SJSA1 (cell line): ENCODE measurements around the gene AP4S1. TPM values are rescaled to one million over a fixed set of nuclear protein-coding genes. Genes with fewer than 3 reads are reported as not detected.
A peak's percentile ranks its signal among the peaks of the same experiment; 100 is the strongest.
"Not testable (repeated sequence)": the region's sequence is repeated elsewhere in the genome, so short reads cannot be mapped to it uniquely, and the experiment has no call there.

Experiments
- DNase-seq, 2 experiments: peaks; one replicate each; pipeline ENCODE4 v3.0.0-alpha.2; 2015 to 2020; ENCODE audit warnings: low spot score in 2 of 2, low read depth in 1 of 2
- H3K27ac ChIP-seq: fragments of 250-450 bp; sonication (Bioruptor Pico); 2 replicates; pipeline ENCODE4 v1.5.1; 2020; ENCODE audit warnings: mild to moderate bottlenecking, moderate library complexity
- H3K27me3 ChIP-seq: fragments of 250-450 bp; sonication (Bioruptor Pico); replicated peaks from 2 replicates; pipeline ENCODE4 v1.5.1; 2020; ENCODE audit warnings: mild to moderate bottlenecking, moderate library complexity
- H3K36me3 ChIP-seq: fragments of 250-450 bp; sonication (Bioruptor Pico); 2 replicates; pipeline ENCODE4 v1.5.1; 2020; ENCODE audit warnings: mild to moderate bottlenecking
- H3K4me1 ChIP-seq: fragments of 250-450 bp; sonication (Bioruptor Pico); replicated peaks from 2 replicates; pipeline ENCODE4 v1.6.1; 2021; ENCODE audit warnings: mild to moderate bottlenecking
- H3K4me3 ChIP-seq: fragments of 250-450 bp; sonication (Bioruptor Pico); 2 replicates; pipeline ENCODE4 v1.5.1; 2020; ENCODE audit warnings: mild to moderate bottlenecking
- H3K9me3 ChIP-seq: fragments of 250-450 bp; sonication (Bioruptor Pico); replicated peaks from 2 replicates; pipeline ENCODE4 v1.5.1; 2020; ENCODE audit warnings: mild to moderate bottlenecking
- total RNA-seq: library from RNA; depleted of rRNA; stranded (reverse); fragments of >200 nt; shearing (Covaris generic); gene quantifications from 2 replicates; pipeline ENCODE4 v1.2.3, GENCODE V29; 2014

Gene AP4S1
- total RNA-seq, 1 experiment from 2014 or later, result 9.3 TPM

GRCh38 chr14:31062908-31063307 lies 37.5 kb downstream of the AP4S1 start:
- H3K9me3 ChIP-seq, H3K4me3 ChIP-seq, H3K4me1 ChIP-seq, H3K36me3 ChIP-seq, H3K27ac ChIP-seq, DNase-seq, H3K27me3 ChIP-seq: not testable (repeated sequence)

GRCh38 chr14:31068235-31068634 lies 42.8 kb downstream of the AP4S1 start:
- Histone ChIP-seq H3K4me3 (no peak overlapping the region), H3K36me3 (no peaks in the 10 kb centered on the region), H3K9me3 (no peaks in the 10 kb centered on the region), H3K4me1 (peaks cover 24% of the 10 kb centered on the region), H3K27me3 (no peaks in the 10 kb centered on the region), H3K27ac (no peak overlapping the region)
- DNase-seq, result no peak

GRCh38 chr14:31069343-31069742 lies 43.9 kb downstream of the AP4S1 start:
- DNase-seq, result no peak

GRCh38 chr14:31070431-31070830 lies 45.0 kb downstream of the AP4S1 start:
- H3K27ac ChIP-seq, result peak overlapping the region; percentile 78
- no peaks in the 10 kb centered on the region for H3K27me3 ChIP-seq

More at GRCh38 chr14:31069343-31069742, 43.9 kb downstream of the AP4S1 start:
- Histone ChIP-seq H3K9me3 (no peaks in the 10 kb centered on the region), H3K27me3 (no peaks in the 10 kb centered on the region), H3K4me3 (no peak overlapping the region), H3K27ac (no peak overlapping the region), H3K4me1 (peaks cover 24% of the 10 kb centered on the region), H3K36me3 (no peaks in the 10 kb centered on the region)

GRCh38 chr14:31071151-31071550 lies 45.7 kb downstream of the AP4S1 start:
- H3K27ac ChIP-seq, result peak overlapping the region; percentile 78

More at GRCh38 chr14:31070431-31070830, 45.0 kb downstream of the AP4S1 start:
- peaks cover 24% of the 10 kb centered on the region for H3K4me1 ChIP-seq
- no peaks in the 10 kb centered on the region for H3K9me3 ChIP-seq
- no peaks in the 10 kb centered on the region for H3K36me3 ChIP-seq
- no peak overlapping the region for H3K4me3 ChIP-seq
- peak; percentile 69 to 74 for DNase-seq

GRCh38 chr14:31075144-31075543 lies 49.7 kb downstream of the AP4S1 start:
- H3K36me3 ChIP-seq, result no peaks in the 10 kb centered on the region
- H3K27me3 ChIP-seq, result no peaks in the 10 kb centered on the region
- peaks cover 10% of the 10 kb centered on the region for H3K4me1 ChIP-seq
- H3K27ac ChIP-seq, result no peak overlapping the region
- H3K9me3 ChIP-seq, result no peaks in the 10 kb centered on the region
- DNase-seq, result no peak
- H3K4me3 ChIP-seq, result no peak overlapping the region

More at GRCh38 chr14:31071151-31071550, 45.7 kb downstream of the AP4S1 start:
- DNase-seq, result no peak
- Histone ChIP-seq H3K36me3 (no peaks in the 10 kb centered on the region), H3K4me1 (peaks cover 24% of the 10 kb centered on the region), H3K9me3 (no peaks in the 10 kb centered on the region), H3K27me3 (no peaks in the 10 kb centered on the region), H3K4me3 (no peak overlapping the region)

GRCh38 chr14:31078766-31079165 lies 53.3 kb downstream of the AP4S1 start:
- Histone ChIP-seq H3K9me3 (no peaks in the 10 kb centered on the region), H3K4me3 (no peak overlapping the region), H3K4me1 (no peaks in the 10 kb centered on the region), H3K27me3 (no peaks in the 10 kb centered on the region), H3K36me3 (no peaks in the 10 kb centered on the region), H3K27ac (no peak overlapping the region)
- no peak for DNase-seq

GRCh38 chr14:31080056-31080455 lies 54.6 kb downstream of the AP4S1 start:
- Histone ChIP-seq H3K4me1 (no peaks in the 10 kb centered on the region), H3K27me3 (no peaks in the 10 kb centered on the region), H3K4me3 (no peak overlapping the region), H3K9me3 (no peaks in the 10 kb centered on the region), H3K36me3 (no peaks in the 10 kb centered on the region), H3K27ac (no peak overlapping the region)
- no peak for DNase-seq

GRCh38 chr14:31080484-31080883 lies 55.0 kb downstream of the AP4S1 start:
- Histone ChIP-seq H3K9me3 (no peaks in the 10 kb centered on the region), H3K27me3 (no peaks in the 10 kb centered on the region), H3K4me1 (no peaks in the 10 kb centered on the region), H3K36me3 (no peaks in the 10 kb centered on the region), H3K4me3 (no peak overlapping the region), H3K27ac (no peak overlapping the region)
- DNase-seq, result no peak

- Histone ChIP-seq H3K27me3 (no peaks in the 10 kb centered on the region), H3K4me1 (no peaks in the 10 kb centered on the region), H3K4me3 (no peak overlapping the region), H3K36me3 (no peaks in the 10 kb centered on the region), H3K9me3 (no peaks in the 10 kb centered on the region), H3K27ac (no peak overlapping the region)
- no peak for DNase-seq
Measured at GRCh38 chr14:31083781-31084180, 58.3 kb downstream of the AP4S1 start.

- H3K27me3 ChIP-seq, result no peaks in the 10 kb centered on the region
- H3K4me3 ChIP-seq, result no peak overlapping the region
- no peak overlapping the region for H3K27ac ChIP-seq
- no peaks in the 10 kb centered on the region for H3K4me1 ChIP-seq
- H3K36me3 ChIP-seq, result no peaks in the 10 kb centered on the region
- DNase-seq, result no peak
- no peaks in the 10 kb centered on the region for H3K9me3 ChIP-seq
Measured at GRCh38 chr14:31084385-31084784, 58.9 kb downstream of the AP4S1 start.

- no peak for DNase-seq
- no peak overlapping the region for H3K4me3 ChIP-seq
- H3K36me3 ChIP-seq, result no peaks in the 10 kb centered on the region
- H3K27ac ChIP-seq, result no peak overlapping the region
- H3K9me3 ChIP-seq, result no peaks in the 10 kb centered on the region
- no peaks in the 10 kb centered on the region for H3K4me1 ChIP-seq
- H3K27me3 ChIP-seq, result no peaks in the 10 kb centered on the region
Measured at GRCh38 chr14:31085027-31085426, 59.6 kb downstream of the AP4S1 start.

GRCh38 chr14:31086466-31086865 lies 61.0 kb downstream of the AP4S1 start:
- H3K27ac ChIP-seq, H3K4me3 ChIP-seq, H3K4me1 ChIP-seq, DNase-seq, H3K27me3 ChIP-seq, H3K9me3 ChIP-seq, H3K36me3 ChIP-seq: not testable (repeated sequence)

GRCh38 chr14:31090883-31091764 lies 65.7 kb downstream of the AP4S1 start:
- Histone ChIP-seq H3K27me3 (no peaks in the 10 kb centered on the region), H3K4me3 (no peak overlapping the region), H3K36me3 (no peaks in the 10 kb centered on the region), H3K9me3 (no peaks in the 10 kb centered on the region), H3K27ac (no peak overlapping the region), H3K4me1 (peaks cover 5% of the 10 kb centered on the region)
- DNase-seq, result no peak
